Endometrial microvascular endothelial cells (primary cell): ENCODE measurements around the gene LRIG2. TPM values are rescaled to one million over a fixed set of nuclear protein-coding genes. Genes with fewer than 3 reads are reported as not detected.
"Not testable (repeated sequence)": the region's sequence is repeated elsewhere in the genome, so short reads cannot be mapped to it uniquely, and the experiment has no call there.

ENCODE experiments used
- in situ Hi-C: cut with HindIII; loops from 2 replicates; pipeline ENCODE4 v1.10.0; 2017; ENCODE audit warnings: low sequenced_read_pairs, low pct_unique_long_range_greater_than_20kb; ENCODE audit errors: inconsistent ontology term
- total RNA-seq: library from RNA; depleted of rRNA; stranded (reverse); fragments of >200 nt; gene quantifications from one replicate; pipeline ENCODE4 v1.2.3, GENCODE V29; 2015; ENCODE audit errors: inconsistent ontology term

LRIG2 gene
- total RNA-seq, 1 donor from 2014 or later = 4.7 TPM

DNA sequence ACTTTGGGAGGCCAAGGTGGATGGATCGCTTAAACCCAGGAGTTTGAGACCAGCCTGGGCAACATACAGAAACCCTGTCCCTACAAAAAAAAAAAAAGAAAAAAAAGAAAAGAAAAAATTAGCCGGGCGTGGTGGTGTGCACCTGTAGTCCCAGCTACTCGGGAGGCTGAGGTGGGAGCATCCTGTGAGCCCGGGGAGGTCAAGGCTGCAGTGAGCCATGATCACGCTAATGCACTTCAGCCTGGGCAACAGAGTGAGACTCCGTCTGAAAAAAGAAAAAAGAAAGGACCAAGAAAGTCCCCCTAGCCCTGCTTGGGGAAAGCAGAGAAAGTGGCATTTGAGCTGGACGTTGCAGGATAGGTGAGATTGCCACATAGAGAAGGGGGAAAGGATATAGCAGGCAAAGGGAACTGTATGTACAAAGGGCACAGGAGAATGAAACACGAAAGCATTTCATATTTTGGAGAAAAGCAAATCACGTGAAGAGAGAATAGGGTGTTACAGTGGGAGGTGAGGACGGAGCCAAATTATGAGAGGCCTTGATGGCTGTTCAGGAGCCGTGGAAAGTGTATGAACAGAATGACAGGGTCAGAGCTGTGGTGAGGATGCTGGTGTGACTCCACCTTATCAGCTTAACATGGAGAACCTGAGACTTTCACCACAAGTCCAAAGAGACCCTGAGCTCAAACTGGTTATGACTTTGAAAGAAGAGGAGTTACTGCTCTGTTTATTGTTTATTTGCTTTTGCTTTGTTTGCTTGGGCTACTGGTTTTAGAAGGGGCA is 19.5 kb upstream of the LRIG2 start:
- in situ Hi-C loops = no loop called here

GRCh38 chr1:113055570-113055969 is 17.4 kb upstream of the LRIG2 start:
- in situ Hi-C loops = no loop called here

DNA sequence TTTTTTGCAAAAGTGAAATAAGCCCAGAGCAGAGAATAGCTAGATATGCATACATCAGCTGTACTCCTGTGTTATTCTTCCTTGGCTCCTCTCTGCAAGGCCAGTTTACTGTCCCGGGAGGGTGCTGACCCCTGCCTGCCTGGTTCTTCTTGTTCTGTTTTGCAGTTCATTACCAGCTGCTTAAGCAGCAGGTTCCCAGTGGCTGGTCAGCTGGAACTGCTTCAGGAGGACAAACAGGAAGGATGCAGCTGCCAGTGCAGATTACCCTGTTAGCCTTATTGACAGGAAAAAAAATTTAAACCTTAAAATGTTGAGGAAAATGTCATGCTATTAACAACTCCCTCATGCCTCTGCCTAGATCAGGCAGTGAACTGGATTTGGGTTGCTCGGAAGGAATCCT is 16.0 kb upstream of the LRIG2 start:
- in situ Hi-C loops = no loop called here

DNA sequence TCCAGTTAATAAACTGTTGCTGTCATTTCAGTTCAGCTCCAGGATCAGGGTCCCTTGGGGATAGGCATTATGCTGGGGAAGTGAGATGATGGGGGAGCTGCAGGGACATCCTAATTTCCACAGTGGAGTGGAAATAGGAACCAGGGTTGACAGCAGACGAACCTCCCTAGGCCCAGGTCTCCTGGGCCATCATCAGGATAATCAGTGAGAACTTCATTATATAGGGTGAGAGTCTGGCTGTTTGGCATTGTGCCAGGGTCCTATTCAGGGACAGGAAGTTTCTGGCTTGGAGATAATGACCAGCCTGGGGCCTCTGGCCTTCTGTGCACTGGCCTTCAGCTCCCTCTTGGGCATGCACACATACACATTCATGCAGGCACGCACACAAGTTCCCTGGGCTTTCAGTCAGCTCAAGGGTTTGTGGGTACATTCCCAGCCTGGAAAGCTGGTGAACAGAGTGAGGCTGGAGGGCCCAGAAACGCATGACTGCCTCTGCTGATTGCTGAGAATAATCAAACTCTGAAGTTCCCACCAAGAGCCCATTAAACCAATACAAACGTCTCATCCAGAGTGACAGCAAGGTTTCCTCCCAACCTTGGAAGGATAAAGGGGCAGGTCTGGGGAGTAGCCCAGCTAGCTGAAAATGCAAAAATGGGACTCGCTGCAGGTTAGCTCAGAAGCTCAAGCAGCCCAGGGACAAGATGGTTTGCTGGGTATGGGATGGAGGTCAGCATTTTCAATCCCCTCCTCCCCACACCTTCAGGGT is 13.9 kb upstream of the LRIG2 start:
- in situ Hi-C loops = no loop called here

DNA sequence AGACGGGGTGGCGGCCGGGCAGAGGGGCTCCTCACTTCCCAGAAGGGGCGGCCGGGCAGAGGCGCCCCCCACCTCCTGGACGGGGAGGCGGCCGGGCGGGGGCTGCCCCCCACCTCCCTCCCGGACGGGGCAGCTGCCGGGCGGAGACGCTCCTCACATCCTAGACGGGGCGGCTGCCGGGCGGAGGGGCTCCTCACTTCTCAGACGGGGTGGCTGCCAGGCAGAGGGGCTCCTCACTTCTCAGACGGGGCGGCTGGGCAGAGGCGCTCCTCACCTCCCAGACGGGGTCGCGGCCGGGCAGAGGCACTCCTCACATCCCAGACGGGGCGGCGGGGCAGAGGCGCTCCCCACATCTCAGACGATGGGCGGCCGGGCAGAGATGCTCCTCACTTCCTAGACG is 9.5 kb upstream of the LRIG2 start:
- in situ Hi-C loops = not testable (repeated sequence)

DNA sequence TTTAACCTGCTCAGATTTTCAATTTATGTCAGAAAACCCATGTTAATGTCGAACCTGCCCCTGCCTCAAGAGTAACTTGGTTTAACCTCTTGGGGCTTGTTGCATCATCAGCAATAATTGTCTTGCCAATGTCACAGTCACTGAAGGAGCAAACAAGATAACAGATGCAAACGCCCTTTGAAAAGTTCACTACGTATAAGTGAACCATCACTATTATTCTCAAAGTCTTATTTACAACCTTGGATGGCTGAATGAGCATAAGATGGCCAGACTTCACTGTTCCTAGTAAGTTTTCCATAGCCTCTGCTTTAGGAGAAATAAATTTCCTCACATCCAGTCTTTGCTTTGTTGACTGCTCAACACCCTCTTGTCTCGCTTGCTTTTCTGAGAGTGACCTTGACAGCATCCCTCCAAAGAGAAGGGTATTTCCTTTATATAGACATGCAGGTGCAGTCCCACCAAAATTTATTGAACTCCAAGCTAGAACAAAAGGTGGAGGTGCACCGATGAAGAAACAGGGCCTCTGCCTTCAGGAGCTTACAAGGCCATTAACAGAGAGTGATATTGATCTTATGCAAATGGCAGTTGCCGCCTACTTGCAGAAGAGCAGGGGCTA is 749 bp upstream of the LRIG2 start:
- in situ Hi-C loops = no loop called here

- in situ Hi-C loops = no loop called here
These were observed 517 bp downstream of the LRIG2 start for GRCh38 chr1:113073479-113073950.

DNA sequence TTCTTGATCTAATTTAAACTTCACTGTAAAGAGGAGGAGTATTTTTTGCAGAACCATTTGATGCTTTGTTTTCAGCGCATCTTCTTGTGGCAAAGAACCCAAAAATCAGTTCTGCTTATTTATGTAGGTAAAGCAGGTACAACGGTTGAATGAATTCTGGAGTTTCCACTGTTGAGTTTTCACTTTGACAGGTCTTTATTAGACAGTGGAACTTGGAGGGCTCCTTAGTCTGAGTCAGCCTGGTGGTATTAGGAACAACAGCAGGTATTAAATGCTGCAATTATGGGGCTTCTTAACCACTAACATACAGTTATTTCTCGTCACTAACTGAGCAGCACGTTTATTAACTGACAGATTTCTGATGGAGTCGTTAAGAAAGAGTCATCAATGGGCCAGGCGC is 1.2 kb downstream of the LRIG2 start:
- in situ Hi-C loops = no loop called here

- in situ Hi-C loops = not testable (repeated sequence)
These were observed 5.0 kb downstream of the LRIG2 start for GRCh38 chr1:113077978-113078377.

DNA sequence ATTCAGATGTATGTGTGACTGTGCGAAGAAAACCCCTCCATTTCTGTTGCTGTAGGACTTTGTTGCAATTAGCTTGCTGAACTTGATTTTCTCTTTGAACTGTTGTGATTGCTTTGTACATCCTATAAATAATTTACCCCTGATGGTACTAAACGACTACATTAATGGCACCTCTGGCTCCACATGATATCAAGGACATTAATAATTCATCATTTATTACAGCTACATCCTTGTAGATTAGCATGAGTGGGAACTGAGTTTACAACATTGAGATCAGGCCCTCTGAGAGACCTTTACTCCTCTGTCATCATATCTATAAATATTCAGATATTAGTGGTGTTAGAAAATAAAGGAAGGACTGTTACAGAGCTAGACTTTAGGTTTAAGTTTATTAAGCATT is 13.5 kb downstream of the LRIG2 start:
- in situ Hi-C loops = no loop called here

DNA sequence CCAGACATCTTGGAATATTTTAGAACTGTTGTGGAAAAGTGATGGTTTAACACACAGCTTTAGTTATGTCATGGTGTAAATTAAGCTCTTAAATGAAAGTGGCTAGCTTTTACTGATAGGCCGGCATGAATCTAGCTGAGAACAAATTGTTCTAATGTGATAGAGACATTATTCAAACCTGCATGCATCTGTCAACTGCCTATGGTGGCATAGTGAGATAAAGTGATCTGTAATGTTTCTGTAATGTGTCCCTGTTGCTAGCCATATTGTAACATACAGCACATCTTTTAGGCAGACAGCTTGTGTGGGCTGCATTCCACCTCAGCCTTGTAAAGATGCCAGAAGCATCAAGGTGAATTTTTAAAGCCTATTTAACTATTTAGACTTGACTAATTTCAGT is 16.0 kb downstream of the LRIG2 start:
- in situ Hi-C loops = no loop called here

DNA sequence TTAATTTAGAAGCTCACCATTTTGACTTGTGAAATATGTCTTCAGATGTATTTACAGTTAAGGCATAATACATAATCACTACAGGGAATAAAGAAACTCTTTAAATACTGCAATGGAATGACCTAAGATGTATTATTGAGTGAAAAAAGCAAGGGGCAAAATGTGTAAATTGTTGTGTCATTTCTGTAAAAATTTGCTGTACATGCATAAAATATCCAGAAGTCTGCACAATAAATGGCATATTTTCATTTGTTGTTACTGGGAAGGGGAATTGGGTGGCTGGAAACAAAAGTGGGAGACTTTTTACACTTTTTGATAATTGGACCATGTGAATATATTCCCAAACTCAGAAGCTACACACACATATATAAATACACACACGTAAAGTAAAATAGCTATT is 17.1 kb downstream of the LRIG2 start:
- in situ Hi-C loops = no loop called here

DNA sequence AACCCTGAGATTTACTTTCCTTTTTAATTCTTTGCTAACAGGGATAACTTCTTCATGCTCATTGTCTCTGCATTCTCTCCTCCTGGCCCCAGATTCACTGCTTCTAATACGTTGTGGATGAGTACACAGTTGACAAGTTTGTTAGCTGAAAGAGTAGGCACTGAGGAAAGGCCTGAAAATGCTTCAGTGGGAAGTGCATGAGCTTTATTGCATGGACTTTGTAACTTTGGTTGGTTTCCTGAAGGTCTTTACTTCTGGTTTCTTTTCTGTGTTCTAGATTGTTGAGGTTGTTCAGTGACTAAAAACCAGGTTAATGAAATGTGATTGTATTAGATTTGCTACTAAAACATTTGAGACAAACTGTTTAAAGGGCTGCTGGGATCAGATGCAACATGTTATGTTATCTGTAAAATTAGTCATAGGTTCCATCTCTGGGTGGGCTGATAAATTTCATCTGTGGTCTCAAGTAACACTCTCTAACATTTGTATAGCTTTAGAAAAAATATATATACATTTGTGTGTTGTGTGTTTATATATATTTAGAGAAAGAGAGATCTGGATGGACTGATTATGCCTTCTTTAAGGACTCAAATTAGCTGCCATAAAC is 19.1 kb downstream of the LRIG2 start:
- in situ Hi-C loops = no loop called here

GRCh38 chr1:113094506-113094905 is 21.5 kb downstream of the LRIG2 start:
- in situ Hi-C loops = no loop called here

GRCh38 chr1:113095790-113096455 is 22.9 kb downstream of the LRIG2 start:
- in situ Hi-C loops = no loop called here

DNA sequence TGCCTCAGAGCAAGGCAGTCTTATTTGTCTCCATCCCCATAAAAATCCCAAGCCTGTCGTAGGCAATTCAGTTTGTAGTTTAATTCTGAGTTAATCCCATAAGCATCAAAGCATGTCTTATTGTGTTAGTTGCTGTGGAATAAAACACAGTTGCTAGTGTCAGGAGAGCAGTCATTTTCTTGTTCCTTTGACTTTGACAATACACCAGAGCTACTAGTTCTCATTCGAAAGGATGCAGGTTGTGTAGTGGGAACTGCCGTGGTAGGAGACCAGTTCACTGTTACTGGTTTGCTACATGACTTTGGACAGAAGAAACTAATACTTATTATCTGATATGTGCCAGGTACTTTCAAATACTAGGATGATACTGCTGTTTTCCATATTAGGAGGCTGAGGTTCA is 23.5 kb downstream of the LRIG2 start:
- in situ Hi-C loops = no loop called here

DNA sequence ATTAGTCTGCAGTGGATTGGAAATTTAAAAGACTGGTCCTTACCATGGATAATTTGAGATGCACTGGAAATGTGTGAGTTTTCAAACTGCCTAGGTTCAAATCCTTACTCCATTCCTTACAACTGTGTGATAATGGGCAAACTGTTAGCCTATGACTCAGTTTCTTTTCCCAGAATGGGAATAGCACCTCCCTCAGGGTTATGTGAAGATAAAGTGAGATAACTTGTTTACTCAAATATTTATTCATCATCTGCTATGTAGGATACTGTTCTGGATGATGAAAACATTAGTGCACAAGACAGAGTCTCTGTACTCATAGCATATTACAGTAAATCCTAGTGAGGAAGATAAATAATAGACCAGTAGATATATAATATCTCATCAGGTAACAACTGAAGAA is 28.6 kb downstream of the LRIG2 start:
- in situ Hi-C loops = no loop called here

GRCh38 chr1:113103048-113103447 is 30.1 kb downstream of the LRIG2 start:
- in situ Hi-C loops = no loop called here

DNA sequence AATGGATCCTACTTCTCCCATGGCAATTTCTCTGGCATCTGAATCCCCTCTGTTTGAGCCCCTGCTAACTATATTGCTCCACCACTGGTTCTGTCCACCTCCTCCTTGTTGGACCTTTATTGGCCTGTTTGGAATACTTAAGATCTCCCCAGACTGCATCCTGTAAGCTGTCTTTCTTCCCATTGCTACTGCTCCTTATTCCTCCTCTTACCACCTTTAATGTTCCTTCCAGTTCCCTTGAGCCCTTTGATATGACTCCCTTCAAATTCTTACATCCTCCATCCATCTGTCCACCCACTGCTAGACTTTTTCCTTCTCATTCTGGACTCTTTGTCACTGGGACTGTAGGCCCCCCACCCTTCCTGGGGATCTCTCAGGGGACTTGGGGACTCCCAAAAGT is 31.0 kb downstream of the LRIG2 start:
- in situ Hi-C loops = no loop called here
